ENCODE measurements around the gene FYN.

Gene FYN

DNA sequence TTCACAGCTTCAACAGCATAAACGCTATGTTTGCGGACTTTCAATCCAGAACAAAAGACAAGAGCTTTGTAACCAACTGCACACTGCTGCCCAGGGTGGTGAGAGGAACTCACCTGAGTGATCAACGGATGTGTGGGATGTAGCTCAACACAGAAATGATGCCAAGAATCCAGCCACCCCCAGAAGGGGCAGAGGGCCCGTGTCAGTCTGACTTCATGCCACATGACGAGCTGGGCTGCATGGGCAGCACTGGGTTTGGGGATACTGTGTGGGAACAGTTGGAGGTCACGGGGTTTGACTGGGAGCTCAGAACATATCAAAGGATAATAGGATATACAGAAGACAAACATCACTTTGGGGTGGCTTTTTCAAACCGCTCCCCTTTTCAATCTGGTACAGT lies 188.2 kb downstream of the FYN start:
- TF ChIP-seq USF1 (IDR thresholded peaks at IDR 0.05) = no peak
- no peak for TF ChIP-seq EGR1 (IDR thresholded peaks at IDR 0.05)

DNA sequence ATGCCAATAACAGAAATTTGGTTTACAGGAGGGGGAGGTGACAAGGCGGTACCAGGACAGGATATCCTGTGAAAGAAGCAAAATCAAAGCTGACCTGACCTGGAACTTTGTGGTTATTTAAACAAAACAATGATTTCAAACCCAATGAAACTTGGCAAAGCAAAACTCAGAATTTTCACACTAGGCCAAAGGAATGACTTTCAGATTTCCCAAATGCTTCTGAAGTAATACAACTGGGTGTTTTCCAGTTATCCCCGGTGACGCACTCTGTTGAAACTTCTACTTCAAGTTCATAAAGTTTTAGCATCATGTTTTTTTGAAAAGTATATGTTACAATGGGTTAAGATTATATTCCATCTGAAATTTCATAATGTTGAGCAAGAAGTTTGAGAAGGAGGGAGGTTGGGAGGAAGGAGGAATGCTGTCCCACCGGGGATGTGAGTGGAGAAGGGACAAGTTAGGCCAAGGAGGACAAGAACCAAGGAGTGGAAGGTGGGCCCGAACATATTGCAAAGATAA lies 189.4 kb downstream of the FYN start:
- TF ChIP-seq USF1 (IDR thresholded peaks at IDR 0.05) (no peak), EGR1 (IDR thresholded peaks at IDR 0.05) (no peak), FOXM1 (IDR thresholded peaks at IDR 0.05; ENCODE audit: borderline replicate concordance, low read depth) (no peak), EP300 (IDR thresholded peaks at IDR 0.05; ENCODE audit: borderline replicate concordance) (no peak), TAF1 (IDR thresholded peaks at IDR 0.05; ENCODE audit: low read depth) (no peak), CEBPB (IDR thresholded peaks at IDR 0.05) (no peak), MAX (IDR thresholded peaks at IDR 0.05) (no peak), TEAD4 (IDR thresholded peaks at IDR 0.05) (no peak), RAD21 (IDR thresholded peaks at IDR 0.05; ENCODE audit: low read depth) (no peak), TCF12 (IDR thresholded peaks at IDR 0.05; ENCODE audit: low read depth) (no peak)
- TF ChIP-seq, protein P1, sequence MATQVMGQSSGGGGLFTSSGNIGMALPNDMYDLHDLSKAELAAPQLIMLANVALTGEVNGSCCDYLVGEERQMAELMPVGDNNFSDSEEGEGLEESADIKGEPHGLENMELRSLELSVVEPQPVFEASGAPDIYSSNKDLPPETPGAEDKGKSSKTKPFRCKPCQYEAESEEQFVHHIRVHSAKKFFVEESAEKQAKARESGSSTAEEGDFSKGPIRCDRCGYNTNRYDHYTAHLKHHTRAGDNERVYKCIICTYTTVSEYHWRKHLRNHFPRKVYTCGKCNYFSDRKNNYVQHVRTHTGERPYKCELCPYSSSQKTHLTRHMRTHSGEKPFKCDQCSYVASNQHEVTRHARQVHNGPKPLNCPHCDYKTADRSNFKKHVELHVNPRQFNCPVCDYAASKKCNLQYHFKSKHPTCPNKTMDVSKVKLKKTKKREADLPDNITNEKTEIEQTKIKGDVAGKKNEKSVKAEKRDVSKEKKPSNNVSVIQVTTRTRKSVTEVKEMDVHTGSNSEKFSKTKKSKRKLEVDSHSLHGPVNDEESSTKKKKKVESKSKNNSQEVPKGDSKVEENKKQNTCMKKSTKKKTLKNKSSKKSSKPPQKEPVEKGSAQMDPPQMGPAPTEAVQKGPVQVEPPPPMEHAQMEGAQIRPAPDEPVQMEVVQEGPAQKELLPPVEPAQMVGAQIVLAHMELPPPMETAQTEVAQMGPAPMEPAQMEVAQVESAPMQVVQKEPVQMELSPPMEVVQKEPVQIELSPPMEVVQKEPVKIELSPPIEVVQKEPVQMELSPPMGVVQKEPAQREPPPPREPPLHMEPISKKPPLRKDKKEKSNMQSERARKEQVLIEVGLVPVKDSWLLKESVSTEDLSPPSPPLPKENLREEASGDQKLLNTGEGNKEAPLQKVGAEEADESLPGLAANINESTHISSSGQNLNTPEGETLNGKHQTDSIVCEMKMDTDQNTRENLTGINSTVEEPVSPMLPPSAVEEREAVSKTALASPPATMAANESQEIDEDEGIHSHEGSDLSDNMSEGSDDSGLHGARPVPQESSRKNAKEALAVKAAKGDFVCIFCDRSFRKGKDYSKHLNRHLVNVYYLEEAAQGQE (IDR thresholded peaks at IDR 0.05; ENCODE audit: low read depth) = no peak

DNA sequence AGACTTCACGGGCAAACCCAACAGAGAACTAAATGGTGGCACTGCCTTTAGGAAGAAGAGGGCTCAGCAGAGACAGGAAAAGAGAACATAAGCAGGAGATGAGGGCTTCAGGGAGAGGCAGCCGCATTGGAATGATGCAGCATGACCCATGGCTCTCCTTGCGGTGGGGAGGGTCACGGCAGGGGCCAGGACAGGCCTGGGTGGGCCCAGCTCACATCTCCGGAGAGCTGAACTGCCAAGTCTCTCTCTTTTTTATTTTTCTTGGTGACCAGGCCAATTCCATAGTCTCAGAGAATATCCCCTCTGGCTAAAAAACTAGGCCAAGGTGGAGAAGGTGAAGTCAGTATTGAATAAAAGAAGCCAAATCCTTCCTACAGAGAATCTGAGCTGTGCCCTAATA lies 190.1 kb downstream of the FYN start:
- TF ChIP-seq EP300 (IDR thresholded peaks at IDR 0.05; ENCODE audit: borderline replicate concordance) (no peak), TEAD4 (IDR thresholded peaks at IDR 0.05) (no peak), TAF1 (IDR thresholded peaks at IDR 0.05; ENCODE audit: low read depth) (no peak), MAX (IDR thresholded peaks at IDR 0.05) (no peak), TCF12 (IDR thresholded peaks at IDR 0.05; ENCODE audit: low read depth) (no peak), CREB1 (IDR thresholded peaks at IDR 0.05; ENCODE audit: low read depth) (no peak), CEBPB (IDR thresholded peaks at IDR 0.05) (no peak), NFIC (IDR thresholded peaks at IDR 0.05) (no peak), ZBTB7A (IDR thresholded peaks at IDR 0.05; ENCODE audit: low read depth) (no peak), USF1 (IDR thresholded peaks at IDR 0.05) (no peak), RAD21 (IDR thresholded peaks at IDR 0.05; ENCODE audit: low read depth) (no peak), FOXM1 (IDR thresholded peaks at IDR 0.05; ENCODE audit: borderline replicate concordance, low read depth) (no peak), EGR1 (IDR thresholded peaks at IDR 0.05) (no peak), YY1 (IDR thresholded peaks at IDR 0.05; ENCODE audit: low read depth) (no peak)
- TF ChIP-seq, protein P1 (IDR thresholded peaks at IDR 0.05; ENCODE audit: low read depth) = no peak

DNA sequence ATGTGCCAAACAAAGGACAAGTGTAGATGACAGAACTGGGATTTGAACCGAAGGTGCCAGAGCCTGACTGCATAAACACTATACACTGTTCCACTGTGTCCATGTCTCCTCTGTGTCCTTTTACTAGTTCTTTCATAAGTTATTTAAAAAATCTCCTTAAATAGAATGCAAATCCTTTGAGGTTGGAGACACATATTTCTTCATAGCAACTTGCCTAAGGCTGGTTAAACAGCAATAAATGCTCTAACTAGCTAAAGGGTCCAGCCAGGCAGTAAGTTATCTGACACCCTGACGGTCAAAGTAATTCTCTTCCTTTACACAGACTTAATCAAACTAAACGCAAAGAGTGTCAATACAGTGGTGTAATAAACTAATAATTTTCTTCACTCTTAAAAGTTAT lies 191.4 kb downstream of the FYN start:
- TF ChIP-seq TAF1 (IDR thresholded peaks at IDR 0.05; ENCODE audit: low read depth) (no peak), FOXM1 (IDR thresholded peaks at IDR 0.05; ENCODE audit: borderline replicate concordance, low read depth) (no peak), MAX (IDR thresholded peaks at IDR 0.05) (no peak), RAD21 (IDR thresholded peaks at IDR 0.05; ENCODE audit: low read depth) (no peak), TCF12 (IDR thresholded peaks at IDR 0.05; ENCODE audit: low read depth) (no peak), CEBPB (IDR thresholded peaks at IDR 0.05) (no peak)

GRCh38 chr6:111680015-111680712 lies 193.1 kb downstream of the FYN start:
- no peak for TF ChIP-seq NFIC (IDR thresholded peaks at IDR 0.05)
- no peak for TF ChIP-seq TCF12 (IDR thresholded peaks at IDR 0.05; ENCODE audit: low read depth)
- TF ChIP-seq TEAD4 (IDR thresholded peaks at IDR 0.05) = no peak
- no peak for TF ChIP-seq CREB1 (IDR thresholded peaks at IDR 0.05; ENCODE audit: low read depth)
- TF ChIP-seq MAX (IDR thresholded peaks at IDR 0.05) = no peak
- TF ChIP-seq, protein P1 (IDR thresholded peaks at IDR 0.05; ENCODE audit: low read depth) = no peak
- no peak for TF ChIP-seq FOXM1 (IDR thresholded peaks at IDR 0.05; ENCODE audit: borderline replicate concordance, low read depth)
- no peak for TF ChIP-seq YY1 (IDR thresholded peaks at IDR 0.05; ENCODE audit: low read depth)
- TF ChIP-seq TAF1 (IDR thresholded peaks at IDR 0.05; ENCODE audit: low read depth) = no peak
- no peak for TF ChIP-seq EGR1 (IDR thresholded peaks at IDR 0.05)
- no peak for TF ChIP-seq EP300 (IDR thresholded peaks at IDR 0.05; ENCODE audit: borderline replicate concordance)
- no peak for TF ChIP-seq CEBPB (IDR thresholded peaks at IDR 0.05)
- no peak for TF ChIP-seq RAD21 (IDR thresholded peaks at IDR 0.05; ENCODE audit: low read depth)
- no peak for TF ChIP-seq ZBTB7A (IDR thresholded peaks at IDR 0.05; ENCODE audit: low read depth)
- no peak for TF ChIP-seq USF1 (IDR thresholded peaks at IDR 0.05)

All from Ishikawa (cell line).